H9 (cell line): ENCODE measurements around the gene SPTBN2. TPM values are rescaled to one million over a fixed set of nuclear protein-coding genes. Genes with fewer than 3 reads are reported as not detected.

Experiments
- DNase-seq: peaks from one replicate; pipeline ENCODE4 v3.0.0-alpha.2; 2017
- H2AFZ ChIP-seq: one replicate; pipeline ENCODE4 v1.6.1; 2013; ENCODE audit warnings: mild to moderate bottlenecking, low read length, control low read depth, moderate library complexity
- H2AK5ac ChIP-seq: 2 replicates; pipeline ENCODE4 v1.6.1; 2013; ENCODE audit warnings: low read length, control low read depth, mixed read lengths; ENCODE audit not compliant: insufficient read length
- H2BK120ac ChIP-seq: one replicate; pipeline ENCODE4 v1.6.1; 2013; ENCODE audit warnings: low read depth, mild to moderate bottlenecking, low read length, control low read depth, inconsistent platforms; ENCODE audit not compliant: poor library complexity, severe bottlenecking
- H2BK12ac ChIP-seq: 2 replicates; pipeline ENCODE4 v1.6.1; 2013; ENCODE audit warnings: low read length, control low read depth, mixed read lengths, low read depth; ENCODE audit not compliant: insufficient read length
- H2BK15ac ChIP-seq: 2 replicates; pipeline ENCODE4 v1.6.1; 2013; ENCODE audit warnings: low read depth, low read length, control low read depth
- H2BK20ac ChIP-seq: one replicate; pipeline ENCODE4 v1.6.1; 2013; ENCODE audit warnings: low read depth, mild to moderate bottlenecking, low read length, control low read depth, inconsistent platforms; ENCODE audit not compliant: poor library complexity, severe bottlenecking
- H2BK5ac ChIP-seq: 2 replicates; pipeline ENCODE4 v1.6.1; 2013; ENCODE audit warnings: low read length, control low read depth, mixed read lengths; ENCODE audit not compliant: insufficient read length
- H3K14ac ChIP-seq: 2 replicates; pipeline ENCODE4 v1.6.1; 2013; ENCODE audit warnings: low read length, control low read depth; ENCODE audit not compliant: insufficient read depth
- H3K18ac ChIP-seq: 2 replicates; pipeline ENCODE4 v1.6.1; 2013; ENCODE audit warnings: low read depth, mild to moderate bottlenecking, mixed read lengths, low read length, control low read depth; ENCODE audit not compliant: insufficient read length
- H3K23ac ChIP-seq: 2 replicates; pipeline ENCODE4 v1.6.1; 2013; ENCODE audit warnings: low read length, control low read depth, mixed read lengths, low read depth; ENCODE audit not compliant: insufficient read length
- H3K23me2 ChIP-seq: 2 replicates; pipeline ENCODE4 v1.6.1; 2013; ENCODE audit warnings: low read depth, mild to moderate bottlenecking, mixed read lengths, low read length, control low read depth; ENCODE audit not compliant: insufficient read length, poor library complexity, severe bottlenecking
- H3K27ac ChIP-seq: 2 replicates; pipeline ENCODE4 v1.5.1; 2013; ENCODE audit warnings: low read length, control low read depth, mixed read lengths, low read depth; ENCODE audit not compliant: insufficient read length
- H3K27me3 ChIP-seq: 2 replicates; pipeline ENCODE4 v1.6.1; 2013; ENCODE audit warnings: low read length, control low read depth, inconsistent platforms; ENCODE audit not compliant: insufficient read depth
- H3K4ac ChIP-seq: 2 replicates; pipeline ENCODE4 v1.6.1; 2013; ENCODE audit warnings: low read depth, mild to moderate bottlenecking, control low read depth, inconsistent platforms, low read length, moderate library complexity
- H3K4me1 ChIP-seq: 2 replicates; pipeline ENCODE4 v1.6.1; 2013; ENCODE audit warnings: low read length, control low read depth, inconsistent platforms; ENCODE audit not compliant: insufficient read depth
- H3K4me2 ChIP-seq: 2 replicates; pipeline ENCODE4 v1.6.1; 2013; ENCODE audit warnings: low read length, control low read depth, mixed read lengths; ENCODE audit not compliant: insufficient read length, insufficient read depth
- H3K56ac ChIP-seq: 2 replicates; pipeline ENCODE4 v1.6.1; 2013; ENCODE audit warnings: low read depth, mild to moderate bottlenecking, mixed read lengths, low read length, control low read depth; ENCODE audit not compliant: insufficient read length
- H3K79me1 ChIP-seq: 2 replicates; pipeline ENCODE4 v1.6.1; 2013; ENCODE audit warnings: low read depth, mild to moderate bottlenecking, moderate library complexity, low read length, control low read depth, inconsistent platforms; ENCODE audit not compliant: insufficient read depth, poor library complexity, severe bottlenecking
- H3K79me2 ChIP-seq: 2 replicates; pipeline ENCODE4 v1.6.1; 2013; ENCODE audit warnings: low read length, control low read depth, inconsistent platforms; ENCODE audit not compliant: insufficient read depth
- H3K9ac ChIP-seq: 2 replicates; pipeline ENCODE4 v1.6.1; 2013; ENCODE audit warnings: low read length, control low read depth, mixed read lengths; ENCODE audit not compliant: insufficient read length; ENCODE audit errors: extremely low read depth
- H3K9me3 ChIP-seq: one replicate; pipeline ENCODE4 v1.6.1; 2013; ENCODE audit warnings: low read depth, low read length, inconsistent platforms; ENCODE audit not compliant: control insufficient read depth
- H3T11ph ChIP-seq: one replicate; pipeline ENCODE4 v1.6.1; 2013; ENCODE audit warnings: mild to moderate bottlenecking, low read length, control low read depth, inconsistent platforms
- H4K20me1 ChIP-seq: one replicate; pipeline ENCODE4 v1.6.1; 2013; ENCODE audit not compliant: control insufficient read depth, insufficient read length, insufficient read depth
- H4K5ac ChIP-seq: 2 replicates; pipeline ENCODE4 v1.6.1; 2013; ENCODE audit warnings: low read depth, mild to moderate bottlenecking, mixed read lengths, low read length, control low read depth; ENCODE audit not compliant: insufficient read length
- H4K8ac ChIP-seq: replicated peaks from 2 replicates; pipeline ENCODE4 v1.6.1; 2013; ENCODE audit warnings: low read length, control low read depth, mixed read lengths, low read depth; ENCODE audit not compliant: insufficient read length
- H4K91ac ChIP-seq: 2 replicates; pipeline ENCODE4 v1.6.1; 2013; ENCODE audit warnings: low read depth, mild to moderate bottlenecking, moderate library complexity, mixed read lengths, low read length, control low read depth; ENCODE audit not compliant: insufficient read length
- H3K27ac Mint-ChIP-seq, 3 experiments: 2 replicates in 2 of 3; 3 replicates in 1 of 3; pipeline ENCODE4 v1.8.0; 2020 to 2021; ENCODE audit warnings: mixed read lengths in 3 of 3, mild to moderate bottlenecking in 1 of 3, moderate library complexity in 1 of 3
- H3K27me3 Mint-ChIP-seq: 2 replicates; pipeline ENCODE4 v1.8.0; 2021; ENCODE audit warnings: low read depth, mild to moderate bottlenecking, moderate library complexity, mixed read lengths
- H3K36me3 Mint-ChIP-seq, 3 experiments: 2 replicates in 2 of 3; 3 replicates in 1 of 3; pipeline ENCODE4 v1.8.0; 2020 to 2021; ENCODE audit warnings: low read depth in 3 of 3, mixed read lengths in 3 of 3; ENCODE audit not compliant: insufficient read depth in 1 of 3
- H3K4me1 Mint-ChIP-seq, 2 experiments: 2 replicates each; pipeline ENCODE4 v1.8.0; 2020; ENCODE audit warnings: mixed read lengths in 2 of 2
- H3K4me3 Mint-ChIP-seq, 2 experiments: 2 replicates in 1 of 2; 3 replicates in 1 of 2; pipeline ENCODE4 v1.8.0; 2020 to 2021; ENCODE audit warnings: mild to moderate bottlenecking in 2 of 2, mixed read lengths in 2 of 2, moderate library complexity in 1 of 2
- H3K9me3 Mint-ChIP-seq, 2 experiments: 2 replicates in 1 of 2; 3 replicates in 1 of 2; pipeline ENCODE4 v1.8.0; 2020; ENCODE audit warnings: mild to moderate bottlenecking in 2 of 2, mixed read lengths in 2 of 2, moderate library complexity in 1 of 2
- WGBS: extraction: QIAGEN DNeasy Blood & Tissue Kit; methylation state at CpG from one replicate; pipeline ENCODE4 v1.1.7; 2013; ENCODE audit warnings: missing lambda C conversion rate, low lambda C conversion rate, mixed read lengths; ENCODE audit not compliant: insufficient read length; ENCODE audit errors: extremely low coverage; 5-methylcytosine and 5-hydroxymethylcytosine counted together
- total RNA-seq: library from RNA; stranded (reverse); gene quantifications from 2 replicates; pipeline ENCODE4 v1.2.1, GENCODE V29; 2021
- TF ChIP-seq, protein P1 (sequence below): fragments of 200-600 bp; sonication (generic); conservative IDR thresholded peaks from 3 replicates; pipeline ENCODE4 v1.8.0; 2021; ENCODE audit warnings: antibody characterized with exemption, mild to moderate bottlenecking

The SPTBN2 gene
- total RNA-seq, 1 experiment from 2014 or later = 80.4 TPM

DNA sequence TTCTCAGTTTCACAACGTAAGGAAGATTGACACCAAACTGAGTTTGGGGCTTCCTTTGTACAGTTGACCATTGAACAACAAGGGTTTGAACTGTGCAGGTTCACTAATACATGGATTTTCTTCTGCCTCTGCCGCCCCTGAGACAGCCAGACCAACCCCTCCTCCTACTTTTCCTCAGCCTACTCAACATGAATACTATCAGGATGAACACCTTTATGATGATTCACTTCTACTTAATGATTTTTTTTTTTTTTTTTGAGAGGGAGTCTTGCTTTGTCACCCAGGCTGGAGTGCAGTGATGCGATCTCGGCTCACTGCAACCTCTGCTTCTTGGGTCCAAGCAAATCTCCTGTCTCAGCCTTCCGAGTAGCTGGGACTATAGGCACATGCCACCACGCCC is 75.9 kb downstream of the SPTBN2 start:
- Histone ChIP-seq H2BK5ac (no peak overlapping the region), H2AFZ (no peak overlapping the region), H3K79me2 (no peaks in the 10 kb centered on the region; the same call in 1 of the 2 replicates), H3T11ph (no peak overlapping the region), H3K4ac (no peak overlapping the region), H3K9ac (no peak overlapping the region), H3K56ac (no peak overlapping the region), H2AK5ac (no peak overlapping the region), H3K23me2 (no peaks in the 10 kb centered on the region), H3K18ac (no peak overlapping the region), H2BK20ac (no peak overlapping the region), H4K8ac (no peak overlapping the region), H3K14ac (no peak overlapping the region), H3K27ac (no peak overlapping the region), H3K79me1 (peaks cover 22% of the 10 kb centered on the region), H3K23ac (no peak overlapping the region), H2BK15ac (no peak overlapping the region), H4K20me1 (no peaks in the 10 kb centered on the region), H3K9me3 (no peaks in the 10 kb centered on the region), H2BK12ac (no peak overlapping the region), H3K27me3 (no peaks in the 10 kb centered on the region), H4K5ac (no peak overlapping the region), H2BK120ac (no peak overlapping the region), H3K4me1 (no peaks in the 10 kb centered on the region), H4K91ac (no peak overlapping the region), H3K4me2 (no peak overlapping the region)
- Mint-ChIP-seq H3K27me3 (no peaks in the 10 kb centered on the region; the same call in 1 of the 2 replicates), H3K27ac (peak overlapping the region in 1 of 3 experiments; percentile 65; a peak in 2 of 7 replicates), H3K9me3 (no peaks in the 10 kb centered on the region), H3K4me3 (no peak overlapping the region), H3K36me3 (peaks cover 43 to 75% (median 71%) of the 10 kb centered on the region in 3 experiments), H3K4me1 (no peaks in the 10 kb centered on the region)
- no peak for DNase-seq
- TF ChIP-seq, protein P1, sequence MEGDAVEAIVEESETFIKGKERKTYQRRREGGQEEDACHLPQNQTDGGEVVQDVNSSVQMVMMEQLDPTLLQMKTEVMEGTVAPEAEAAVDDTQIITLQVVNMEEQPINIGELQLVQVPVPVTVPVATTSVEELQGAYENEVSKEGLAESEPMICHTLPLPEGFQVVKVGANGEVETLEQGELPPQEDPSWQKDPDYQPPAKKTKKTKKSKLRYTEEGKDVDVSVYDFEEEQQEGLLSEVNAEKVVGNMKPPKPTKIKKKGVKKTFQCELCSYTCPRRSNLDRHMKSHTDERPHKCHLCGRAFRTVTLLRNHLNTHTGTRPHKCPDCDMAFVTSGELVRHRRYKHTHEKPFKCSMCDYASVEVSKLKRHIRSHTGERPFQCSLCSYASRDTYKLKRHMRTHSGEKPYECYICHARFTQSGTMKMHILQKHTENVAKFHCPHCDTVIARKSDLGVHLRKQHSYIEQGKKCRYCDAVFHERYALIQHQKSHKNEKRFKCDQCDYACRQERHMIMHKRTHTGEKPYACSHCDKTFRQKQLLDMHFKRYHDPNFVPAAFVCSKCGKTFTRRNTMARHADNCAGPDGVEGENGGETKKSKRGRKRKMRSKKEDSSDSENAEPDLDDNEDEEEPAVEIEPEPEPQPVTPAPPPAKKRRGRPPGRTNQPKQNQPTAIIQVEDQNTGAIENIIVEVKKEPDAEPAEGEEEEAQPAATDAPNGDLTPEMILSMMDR = no peak
- WGBS = no CpG with 5 or more reads among the region's 6 CpGs
